ENCODE results near the gene BMP7.
A peak's percentile ranks its signal among the peaks of the same experiment; 100 is the strongest.

The BMP7 gene

DNA sequence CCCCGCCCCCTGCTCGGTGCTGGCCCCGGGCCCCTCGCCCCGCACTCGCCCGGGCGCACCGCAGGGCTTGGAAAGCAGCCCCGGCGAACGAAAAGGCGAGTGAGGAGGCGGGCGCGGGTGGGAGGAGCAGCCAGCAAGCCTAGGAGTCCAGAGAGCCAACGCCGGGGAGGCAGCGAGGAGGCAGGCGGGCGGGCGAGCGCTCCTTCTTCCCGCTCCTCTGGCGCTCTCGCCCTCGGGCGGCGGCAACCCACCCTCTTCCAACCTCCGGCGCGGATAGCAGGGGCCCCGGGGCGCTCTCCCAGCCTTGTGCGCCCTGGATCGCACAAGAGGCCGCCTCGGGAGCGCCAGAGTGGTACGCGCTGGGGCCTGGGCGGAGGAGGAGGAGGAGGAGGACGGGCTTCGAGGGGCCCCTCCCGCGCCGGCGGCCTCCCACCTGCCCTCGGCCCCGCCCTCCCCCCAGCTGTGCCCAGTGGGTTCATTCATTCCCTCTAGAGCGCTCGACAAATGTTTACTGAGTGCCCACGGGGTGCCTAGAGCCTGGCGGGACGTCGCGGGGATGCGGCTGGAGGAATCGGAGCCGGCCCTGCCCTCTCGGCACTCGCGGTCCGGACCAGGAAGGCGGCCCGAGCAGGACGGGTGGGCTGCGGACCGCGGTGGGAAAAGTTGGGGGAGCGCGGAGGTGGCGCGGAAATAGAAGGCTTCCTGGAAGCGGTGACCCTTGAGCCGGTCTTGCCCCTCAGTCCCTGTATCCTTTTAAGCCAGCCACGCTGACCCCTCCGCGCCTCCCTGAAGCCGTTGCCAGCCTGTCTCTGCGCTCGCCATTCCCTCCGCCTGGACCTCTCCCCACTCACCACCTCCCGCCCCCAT lies at the start of gene BMP7:
TSS of gene BMP7 (minus strand) at position 351 of the 867 bp plus-strand sequence. CDS start 519 bp downstream, outside the sequence.
- peak; percentile 48 for DNase-seq (ENCODE audit: low spot score)

GRCh38 chr20:57315976-57316480 lies 49.6 kb upstream of the BMP7 start:
- DNase-seq (ENCODE audit: low spot score): no peak

GRCh38 chr20:57315083-57315975 lies 48.9 kb upstream of the BMP7 start:
- no peak for DNase-seq (ENCODE audit: low spot score)

DNA sequence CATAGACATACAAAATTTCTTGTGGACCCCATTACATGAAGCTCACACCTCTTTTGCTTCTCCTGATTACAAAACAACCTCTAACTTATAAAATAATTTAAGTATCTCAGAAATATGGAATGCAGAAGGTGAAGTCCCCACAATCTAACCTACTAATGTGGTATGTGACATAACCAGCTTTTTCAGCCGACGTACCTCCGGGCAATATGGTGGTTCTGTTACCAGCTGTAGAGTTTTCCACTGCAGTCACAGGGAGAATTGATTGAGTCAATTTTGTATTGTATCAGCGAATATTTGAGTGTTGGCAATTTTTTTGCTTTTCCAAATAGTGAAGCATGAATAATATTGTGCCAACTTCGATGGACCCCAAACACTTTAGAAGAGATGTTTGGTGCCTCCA lies 47.5 kb upstream of the BMP7 start:
- DNase-seq (ENCODE audit: low spot score): no peak

DNA sequence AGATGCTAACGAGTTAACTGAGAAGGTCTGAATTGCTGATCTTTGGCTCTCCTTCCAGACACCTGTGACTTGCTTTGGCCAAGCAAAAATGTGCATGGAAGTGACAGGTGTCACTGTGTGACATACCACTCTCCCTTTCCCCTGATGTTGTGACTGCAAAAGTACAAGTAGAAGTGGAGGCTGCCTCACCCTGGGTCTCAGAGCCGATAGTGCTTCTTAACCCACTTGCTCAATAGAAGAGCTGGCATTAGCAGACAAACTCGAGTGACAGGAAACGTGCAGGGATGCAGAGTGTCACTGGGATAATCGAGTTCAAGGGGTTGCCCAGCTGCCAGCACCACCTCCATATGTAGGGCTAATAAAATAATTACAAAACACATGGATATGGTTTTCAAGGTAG lies 46.8 kb upstream of the BMP7 start:
- no peak for DNase-seq (ENCODE audit: low spot score)

GRCh38 chr20:57312138-57312537 lies 45.7 kb upstream of the BMP7 start:
- no peak for DNase-seq (ENCODE audit: low spot score)

DNA sequence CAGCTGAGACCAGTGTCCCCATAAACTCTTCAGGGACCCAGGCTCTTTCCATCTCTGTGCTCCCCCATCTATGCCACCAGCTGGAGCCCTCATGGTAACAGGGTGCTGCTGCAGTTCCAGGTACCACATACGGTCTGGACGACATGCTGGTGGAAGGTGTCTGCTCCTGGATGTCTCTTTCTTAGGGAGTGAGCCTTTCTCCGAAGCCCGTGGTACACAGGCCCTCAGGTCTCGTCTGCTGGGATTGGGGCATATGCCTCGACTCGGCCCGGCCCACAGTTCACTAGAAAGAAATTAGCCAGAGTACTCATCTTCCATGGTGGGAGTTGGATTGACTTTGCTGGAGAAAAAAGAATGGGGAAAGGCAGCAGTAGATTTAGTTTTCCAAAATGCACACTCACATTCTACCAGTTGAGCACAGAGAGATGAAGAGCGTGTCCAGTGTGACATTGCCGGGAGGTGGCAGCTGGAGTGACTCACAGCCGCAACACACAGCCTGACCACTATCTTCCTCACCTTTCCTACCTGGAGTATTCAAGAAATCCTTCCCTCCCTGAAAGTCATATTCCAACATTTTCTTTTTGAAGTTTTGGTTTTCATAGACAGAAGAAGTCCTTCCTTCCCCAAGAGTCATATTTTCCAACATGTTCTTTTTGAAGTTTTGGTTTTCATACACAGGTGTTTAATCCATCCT lies 44.5 kb upstream of the BMP7 start:
- no peak for DNase-seq (ENCODE audit: low spot score)

DNA sequence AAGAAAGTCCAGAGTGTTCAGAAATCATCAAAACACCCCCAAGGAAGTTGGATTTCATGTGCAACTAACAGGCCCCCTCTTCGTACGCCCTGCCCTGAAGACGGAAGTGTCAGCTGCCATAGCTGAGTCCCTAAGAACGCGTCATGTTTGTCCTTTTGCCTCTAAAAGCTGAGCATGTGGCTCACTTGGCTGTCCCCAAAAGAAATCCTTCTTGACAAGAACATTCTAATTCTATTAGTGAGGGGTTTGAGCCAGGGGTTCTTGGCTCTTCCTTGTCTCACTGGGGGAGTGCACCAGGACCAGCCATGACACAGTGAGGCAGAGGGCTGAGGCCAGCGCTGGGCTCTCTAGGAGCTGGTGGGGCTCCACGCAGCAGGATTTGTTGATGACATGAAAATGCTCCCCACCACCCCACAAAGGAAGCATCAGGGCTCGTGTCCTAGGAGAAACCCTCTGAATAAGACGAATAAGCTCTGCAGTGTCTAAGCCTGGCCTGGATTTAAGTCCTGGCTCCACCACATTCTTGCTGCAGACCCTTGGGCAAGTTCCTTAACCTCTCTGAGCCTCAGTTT lies 43.2 kb upstream of the BMP7 start:
- no peak for DNase-seq (ENCODE audit: low spot score)

DNA sequence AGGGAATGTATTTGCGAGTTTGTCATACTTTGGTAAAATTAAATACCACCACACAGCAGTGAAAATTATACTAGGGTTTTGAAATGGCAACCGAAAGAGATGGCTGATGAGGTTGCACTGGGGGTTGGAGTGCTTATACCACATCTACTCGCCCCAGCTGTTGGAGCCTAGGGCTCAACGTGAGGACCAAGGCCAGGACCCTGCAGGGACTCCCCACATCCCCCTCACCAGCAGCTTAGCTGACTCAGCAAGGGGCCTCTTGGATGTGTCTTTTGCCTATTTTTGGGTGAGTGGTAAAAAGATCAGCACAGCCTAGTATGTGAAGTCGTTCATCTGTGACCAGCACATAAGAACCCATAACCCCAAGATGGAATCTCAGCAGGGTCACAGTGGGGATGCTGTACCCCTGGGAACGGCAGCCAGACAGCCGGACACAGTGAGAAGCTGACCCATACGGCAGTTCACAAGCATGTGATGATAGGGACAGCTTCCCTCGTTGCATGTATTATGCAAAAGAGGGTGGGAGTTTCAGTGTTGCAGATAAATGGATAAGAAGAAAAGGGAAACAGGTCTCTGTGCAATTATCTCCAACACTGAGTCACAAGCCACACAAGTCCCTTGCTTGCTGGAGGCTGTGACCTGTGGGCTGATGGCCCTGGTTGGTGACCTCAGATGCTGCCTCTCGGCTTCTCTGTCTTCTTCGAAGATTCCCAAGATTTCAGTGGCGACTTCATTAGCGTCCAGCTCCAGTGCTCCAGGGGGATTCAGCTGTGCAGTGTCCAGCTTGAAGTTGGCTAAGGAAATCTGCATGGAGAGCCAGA lies 42.2 kb upstream of the BMP7 start:
- DNase-seq (ENCODE audit: low spot score): no peak

- no peak for DNase-seq (ENCODE audit: low spot score)
These were observed 40.3 kb upstream of the BMP7 start for GRCh38 chr20:57306747-57307146.

- DNase-seq (ENCODE audit: low spot score): no peak
These were observed 34.6 kb upstream of the BMP7 start for GRCh38 chr20:57301026-57301425.

DNA sequence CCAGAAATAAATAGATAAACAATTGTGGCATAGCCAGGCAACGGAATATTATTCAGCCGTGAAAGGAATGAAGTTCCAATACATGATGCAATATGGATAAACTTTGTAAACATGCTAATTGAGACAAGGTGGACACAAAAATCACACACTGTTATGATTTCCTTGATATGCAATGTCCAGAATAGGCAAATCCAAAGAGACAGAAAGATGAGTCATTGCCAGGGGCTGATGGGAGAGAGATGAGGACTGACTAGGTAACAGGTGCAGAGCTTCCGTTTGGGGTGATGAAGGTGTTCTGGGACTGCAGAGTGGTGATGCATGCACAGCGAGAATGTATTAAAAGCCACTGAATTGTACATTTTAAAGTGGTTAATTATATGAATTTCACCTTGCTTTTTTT lies 32.0 kb upstream of the BMP7 start:
- DNase-seq (ENCODE audit: low spot score): no peak

GRCh38 chr20:57294550-57294949 lies 28.1 kb upstream of the BMP7 start:
- no peak for DNase-seq (ENCODE audit: low spot score)

DNA sequence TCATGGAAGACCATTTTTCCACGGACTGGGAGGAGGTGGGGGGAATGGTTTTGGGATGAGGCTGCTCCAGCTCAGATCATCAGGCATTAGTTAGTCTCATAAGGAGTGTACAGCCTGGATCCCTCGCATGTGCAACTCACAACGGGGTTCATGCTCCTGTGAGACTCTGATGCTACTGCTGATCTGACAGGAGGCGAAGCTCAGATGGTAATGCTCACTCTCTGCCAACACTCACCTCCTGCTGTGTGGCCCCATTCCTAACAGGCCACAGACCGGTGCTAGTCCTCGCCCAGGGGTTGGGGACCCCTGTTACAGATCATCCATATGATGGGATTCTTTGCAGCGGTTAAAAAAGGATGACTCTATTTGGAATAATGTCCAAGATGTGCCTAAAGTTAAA lies 27.6 kb upstream of the BMP7 start:
- no peak for DNase-seq (ENCODE audit: low spot score)

GRCh38 chr20:57292611-57293010 lies 26.2 kb upstream of the BMP7 start:
- no peak for DNase-seq (ENCODE audit: low spot score)

DNA sequence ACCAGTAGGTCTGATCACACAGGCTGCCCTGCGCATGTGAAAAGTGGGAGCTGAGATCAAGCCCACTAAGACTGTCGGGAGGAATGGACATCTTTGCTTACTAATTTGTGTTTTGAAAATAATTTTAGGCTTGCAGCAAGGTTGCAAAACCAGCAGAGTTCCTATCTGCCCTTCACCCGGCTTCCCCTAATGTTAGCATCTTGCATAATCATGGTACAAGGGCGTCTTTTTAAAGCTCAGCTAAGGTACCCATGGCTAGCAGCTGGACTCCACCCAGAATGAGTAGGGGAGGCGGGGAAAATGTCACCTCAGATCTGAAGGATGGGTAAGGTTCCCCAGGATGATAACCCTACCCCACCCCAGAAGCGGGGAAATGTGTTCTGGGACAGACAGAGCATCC lies 25.3 kb upstream of the BMP7 start:
- no peak for DNase-seq (ENCODE audit: low spot score)

GRCh38 chr20:57291003-57291402 lies 24.6 kb upstream of the BMP7 start:
- no peak for DNase-seq (ENCODE audit: low spot score)

- DNase-seq (ENCODE audit: low spot score): no peak
These were observed 23.7 kb upstream of the BMP7 start for GRCh38 chr20:57290178-57290484.

DNA sequence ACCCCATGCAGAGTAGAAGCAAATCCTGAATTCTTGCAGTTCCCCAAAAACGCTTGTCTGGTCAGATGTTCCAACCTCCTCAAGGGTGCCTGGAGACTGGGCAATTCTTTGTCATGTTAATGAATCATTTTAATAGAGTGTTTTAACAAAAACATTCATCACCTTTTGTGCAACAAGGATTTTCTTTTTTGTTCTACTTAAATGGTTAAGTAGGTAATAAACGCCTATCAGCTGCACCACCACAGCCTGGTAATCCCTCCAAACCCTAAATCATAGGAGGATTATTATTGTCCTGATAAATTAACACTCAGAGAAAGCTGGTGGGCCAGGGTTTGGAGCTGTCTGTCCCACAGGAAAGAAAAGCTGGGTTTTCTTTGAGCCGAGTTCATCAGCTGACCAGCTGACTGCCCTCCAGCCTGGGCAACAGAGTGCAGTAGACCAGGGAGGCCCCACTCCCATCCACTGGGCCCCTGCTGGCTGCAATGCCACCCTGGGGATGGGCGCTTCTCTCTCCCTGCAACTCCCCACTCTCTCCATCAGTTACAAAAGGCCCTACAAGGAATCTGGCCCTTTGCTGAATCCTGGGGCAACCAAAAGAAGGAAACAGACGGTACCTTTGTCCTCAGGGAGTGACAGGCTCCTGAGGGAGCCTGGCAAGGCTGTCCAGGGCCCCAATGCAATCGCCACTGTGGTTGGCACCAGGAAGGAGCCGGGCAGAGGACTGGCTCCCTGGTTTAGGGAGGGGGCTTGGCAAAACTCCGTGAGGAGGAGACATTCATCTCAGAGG lies 23.1 kb upstream of the BMP7 start:
- DNase-seq (ENCODE audit: low spot score): no peak

DNA sequence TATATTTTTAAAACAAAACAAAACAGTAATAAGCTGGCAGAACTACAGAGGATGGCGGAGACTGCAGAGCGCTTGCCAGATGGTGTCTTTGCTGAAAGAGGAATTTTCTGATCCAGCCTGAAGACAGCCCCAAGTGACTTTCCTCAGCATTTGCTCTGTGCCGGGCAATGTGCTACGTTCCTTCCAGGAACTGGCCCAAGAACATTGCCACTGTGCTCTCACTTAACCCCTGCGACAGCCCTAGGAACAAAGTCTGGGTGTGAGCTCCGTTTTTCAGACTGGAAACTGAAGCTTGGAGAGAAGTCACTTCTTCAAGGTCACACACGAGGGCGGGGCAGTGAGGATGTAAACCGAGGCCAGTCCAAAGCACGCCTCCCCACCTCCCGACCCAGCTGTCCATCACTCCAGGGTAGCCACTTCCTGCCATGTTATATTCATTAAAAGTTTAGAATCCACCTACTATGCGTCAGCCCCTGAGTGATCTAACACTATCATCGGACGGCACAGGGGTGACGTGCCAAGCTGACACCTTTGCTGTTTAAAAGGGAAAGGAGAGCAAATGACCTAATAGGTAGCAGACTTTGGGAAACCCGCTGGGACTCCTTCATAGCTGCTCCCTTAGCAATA lies 22.3 kb upstream of the BMP7 start:
- peak; percentile 35 for DNase-seq (ENCODE audit: low spot score)

Data from AG20443 (cell line).